GM19455 (cell line): ENCODE measurements around the gene CACHD1.

Source experiments
- ATAC-seq: cut with Tn5 transposase; IDR thresholded peaks from one replicate; pipeline ENCODE4 v1.9.1; 2021; ENCODE audit not compliant: unreplicated experiment

Gene CACHD1

DNA sequence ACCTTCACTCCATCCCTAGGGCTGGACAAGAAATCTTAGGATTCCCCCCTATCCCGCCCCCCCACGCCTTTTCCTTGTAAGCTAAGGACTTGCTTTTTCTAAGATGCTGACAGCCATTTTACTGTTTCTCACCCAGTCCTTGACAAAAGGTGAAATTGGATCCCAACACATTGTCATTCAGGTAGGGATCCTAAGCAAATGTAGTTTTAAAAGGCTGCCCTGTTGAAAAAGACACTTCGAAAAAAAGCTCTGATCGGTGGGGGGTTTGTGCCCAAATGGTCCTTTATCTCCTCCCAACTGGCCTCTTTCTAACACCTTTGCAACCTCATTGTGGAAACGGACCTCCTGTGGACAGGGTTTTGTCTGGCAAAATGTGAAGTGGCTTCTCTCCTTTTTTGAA lies 2.9 kb downstream of the CACHD1 start:
- no peak for ATAC-seq

- ATAC-seq, result no peak
These were observed 3.4 kb downstream of the CACHD1 start for GRCh38 chr1:64473367-64473766.

- no peak for ATAC-seq
These were observed 4.2 kb downstream of the CACHD1 start for GRCh38 chr1:64474133-64474532.

GRCh38 chr1:64474665-64475439 lies 4.9 kb downstream of the CACHD1 start:
- ATAC-seq, result no peak

DNA sequence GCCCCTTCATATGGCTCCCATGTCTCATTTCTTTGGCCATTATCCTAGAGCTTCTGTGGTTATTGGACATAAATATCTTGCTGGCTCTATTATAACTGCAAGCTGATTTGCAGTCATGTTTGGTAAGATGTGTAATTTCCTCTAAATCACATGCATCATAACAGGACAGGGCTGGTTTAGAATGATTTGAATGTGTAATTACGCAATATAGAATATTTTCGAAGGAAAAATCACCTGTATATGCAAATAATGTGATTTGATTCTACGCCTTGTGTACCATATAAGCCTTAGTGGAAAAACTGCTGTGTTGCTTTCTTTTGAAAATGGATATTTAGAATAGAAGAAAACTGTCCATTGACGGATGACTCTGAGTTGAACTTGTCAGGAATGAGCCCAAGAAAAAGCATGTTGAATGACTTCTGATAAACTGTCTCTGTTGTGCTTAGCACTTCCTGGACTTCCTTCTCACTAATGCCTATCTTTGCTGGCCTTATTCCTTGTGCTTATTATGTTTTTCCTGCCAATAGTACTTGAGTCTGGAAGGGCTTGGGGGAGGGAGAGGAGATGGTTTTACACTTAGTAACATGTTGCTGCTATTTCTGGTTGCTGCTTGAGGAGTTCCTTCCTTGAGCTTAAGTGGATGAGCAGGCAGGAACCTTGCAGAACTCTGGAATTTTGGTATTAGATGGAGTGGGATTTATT lies 6.5 kb downstream of the CACHD1 start:
- ATAC-seq, result no peak

DNA sequence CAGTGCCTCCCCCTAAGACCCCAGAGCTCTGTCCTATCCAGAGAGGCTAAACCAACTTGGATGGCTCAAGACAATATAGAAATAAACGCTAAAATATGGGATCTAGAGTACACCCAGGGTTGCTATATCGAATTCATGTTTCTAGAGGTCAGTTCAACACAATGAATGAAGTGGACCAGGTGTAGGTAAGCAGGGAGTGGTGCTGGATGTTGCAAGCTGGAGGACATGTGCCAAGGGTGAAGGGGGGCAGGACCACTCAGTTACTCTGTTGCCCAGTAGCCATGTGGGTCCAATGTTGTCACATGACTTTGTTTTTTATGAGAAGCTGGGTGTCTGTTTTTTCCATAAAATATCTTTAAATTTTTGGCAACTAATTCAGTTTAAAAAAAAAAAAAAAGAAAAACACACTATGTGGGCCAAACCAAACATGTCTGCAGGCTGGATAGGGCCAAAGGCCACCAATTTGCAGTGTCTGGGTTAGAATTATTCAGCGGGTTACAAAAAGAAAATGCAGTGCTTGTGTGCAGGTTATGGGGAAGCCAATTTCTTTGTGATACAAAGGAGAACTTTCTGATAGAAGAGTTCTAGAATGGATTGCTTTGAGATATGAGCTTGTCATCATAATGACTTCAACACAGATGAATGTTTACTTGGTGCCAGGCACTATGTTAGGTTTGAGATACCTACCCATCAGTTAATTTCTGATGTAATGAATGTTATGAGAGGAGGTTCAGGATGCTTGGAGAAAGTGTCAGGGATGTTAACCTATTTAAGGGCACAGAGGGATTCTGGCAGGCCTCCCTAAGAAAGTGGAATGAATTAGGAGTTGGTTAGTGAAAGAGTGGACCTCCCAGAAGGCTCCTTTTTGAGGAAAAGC lies 8.9 kb downstream of the CACHD1 start:
- ATAC-seq, result no peak

DNA sequence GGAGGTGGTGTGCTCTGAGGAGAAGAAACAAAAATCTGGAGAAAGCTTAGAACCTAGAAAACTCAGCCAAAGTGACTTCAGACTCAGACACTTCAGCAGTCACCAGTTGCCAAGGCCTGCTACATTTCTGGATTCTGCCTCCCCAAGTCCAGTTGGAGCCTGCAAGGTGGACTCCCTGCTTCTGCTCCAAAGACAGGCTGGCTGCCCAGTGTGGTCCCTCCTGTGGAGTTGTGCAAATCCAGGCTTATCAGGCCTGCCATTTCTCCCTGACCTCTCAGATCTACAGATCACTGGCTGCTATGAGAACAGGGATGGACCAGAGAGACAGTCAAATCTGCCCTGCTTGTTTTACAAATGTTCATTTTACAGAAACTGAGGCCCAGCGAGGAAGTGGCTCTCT lies 9.9 kb downstream of the CACHD1 start:
- ATAC-seq, result no peak

DNA sequence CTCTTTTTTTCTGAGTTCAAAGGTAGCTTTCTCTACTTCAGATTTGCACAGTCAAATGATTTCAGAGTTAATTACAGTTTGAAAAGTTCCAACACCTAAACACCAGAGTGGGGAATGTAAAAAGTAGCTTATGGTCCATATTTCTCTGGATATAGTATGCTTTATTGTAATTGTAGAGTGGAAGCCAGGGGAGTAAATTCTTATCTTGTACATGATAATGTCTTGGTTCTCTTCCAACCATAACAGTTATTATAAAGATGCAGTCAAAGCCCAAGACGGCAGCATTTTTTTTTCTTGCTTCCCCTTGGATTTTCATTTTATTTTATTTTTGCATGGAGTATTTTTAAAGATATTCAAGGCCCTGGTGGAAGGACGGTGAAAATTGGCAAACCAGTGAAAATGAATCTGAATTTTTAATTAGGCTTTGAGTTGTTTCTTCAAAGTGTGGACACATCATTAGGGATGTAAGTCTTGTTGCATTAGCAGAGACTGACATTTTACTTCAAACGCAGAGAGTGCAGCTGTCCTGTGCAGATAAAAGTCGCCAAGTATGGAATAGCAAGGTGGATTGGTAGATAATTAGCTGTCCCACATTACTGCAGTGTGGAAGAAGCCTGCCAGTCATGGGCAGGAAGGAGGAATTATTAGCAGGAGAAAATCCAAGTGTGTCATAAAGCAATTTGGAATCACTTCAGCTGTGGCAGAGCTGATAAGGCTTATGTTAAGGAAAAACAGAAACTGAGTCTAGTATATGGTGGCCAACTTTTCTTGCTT lies 11.3 kb downstream of the CACHD1 start:
- ATAC-seq, result no peak

DNA sequence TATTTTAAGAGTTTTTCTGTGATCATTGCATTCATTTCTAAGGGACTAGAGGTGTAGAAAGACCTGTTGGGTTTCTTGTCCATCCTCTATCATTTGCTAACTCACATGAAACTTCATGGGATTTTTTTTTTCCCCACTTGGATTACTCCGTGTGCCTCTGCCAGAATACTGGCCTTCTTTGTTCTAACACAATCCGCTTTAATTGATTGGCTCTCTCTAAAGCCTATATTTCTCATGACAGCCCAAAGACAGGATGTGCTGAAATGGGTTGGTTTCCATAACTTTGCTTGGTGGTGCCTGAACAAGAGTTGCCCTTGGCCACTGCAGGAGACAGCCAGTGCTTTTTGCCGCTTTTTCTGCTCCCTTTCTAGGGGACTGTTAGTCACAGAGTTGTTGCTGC lies 12.2 kb downstream of the CACHD1 start:
- ATAC-seq, result no peak

GRCh38 chr1:64482720-64483119 lies 12.8 kb downstream of the CACHD1 start:
- no peak for ATAC-seq

DNA sequence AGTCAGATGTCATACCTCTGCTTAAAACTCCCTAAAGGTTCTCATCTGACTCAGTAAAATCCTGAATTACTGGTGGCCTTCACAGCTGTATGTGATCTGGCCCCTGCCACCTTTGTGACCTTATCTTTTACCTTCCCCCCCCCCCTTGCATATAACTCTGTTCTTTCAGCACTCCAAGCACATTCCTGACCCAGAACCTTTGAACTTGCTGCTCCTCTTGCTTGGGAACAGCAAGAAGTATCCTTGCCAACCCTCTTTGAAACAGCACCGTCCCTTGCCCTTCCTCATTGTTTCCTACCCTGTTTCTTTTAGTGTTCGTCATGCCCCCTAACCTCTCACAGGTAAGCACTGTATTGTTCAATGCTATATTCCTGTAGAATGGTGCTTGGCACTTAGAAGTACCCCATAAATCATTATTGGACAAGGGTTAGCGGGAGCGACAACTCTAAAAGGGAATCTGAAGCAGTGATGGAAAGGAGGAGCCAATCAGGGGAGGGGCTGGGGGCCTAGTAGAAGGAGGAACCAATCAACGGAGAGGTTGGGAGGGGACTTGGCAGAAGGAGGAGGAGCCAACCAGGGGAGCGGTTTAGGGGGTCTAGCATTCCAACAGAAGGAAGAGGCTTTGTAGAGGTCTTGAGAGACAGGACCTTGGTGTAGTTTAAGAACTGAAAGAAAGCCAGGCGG lies 13.9 kb downstream of the CACHD1 start:
- no peak for ATAC-seq

- no peak for ATAC-seq
These were observed 14.7 kb downstream of the CACHD1 start for GRCh38 chr1:64484651-64485050.

DNA sequence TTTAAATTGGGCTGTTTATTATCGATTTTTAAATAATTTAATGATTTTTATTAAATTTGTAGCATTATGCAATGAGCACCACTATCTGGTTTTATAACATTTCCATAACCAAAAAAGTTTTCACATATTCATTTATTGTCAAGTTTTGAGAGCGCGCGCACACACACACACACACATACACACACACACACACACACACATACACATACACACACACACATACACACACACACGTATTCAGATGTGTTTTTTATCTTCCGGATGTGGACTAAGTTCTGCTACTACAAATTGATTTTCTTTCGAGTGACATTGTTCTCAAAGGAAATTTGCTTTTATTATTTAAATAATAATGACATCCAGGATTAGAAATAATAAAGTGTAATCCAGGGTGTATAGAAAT lies 16.3 kb downstream of the CACHD1 start:
- ATAC-seq, result no peak

GRCh38 chr1:64487061-64487460 lies 17.1 kb downstream of the CACHD1 start:
- no peak for ATAC-seq

DNA sequence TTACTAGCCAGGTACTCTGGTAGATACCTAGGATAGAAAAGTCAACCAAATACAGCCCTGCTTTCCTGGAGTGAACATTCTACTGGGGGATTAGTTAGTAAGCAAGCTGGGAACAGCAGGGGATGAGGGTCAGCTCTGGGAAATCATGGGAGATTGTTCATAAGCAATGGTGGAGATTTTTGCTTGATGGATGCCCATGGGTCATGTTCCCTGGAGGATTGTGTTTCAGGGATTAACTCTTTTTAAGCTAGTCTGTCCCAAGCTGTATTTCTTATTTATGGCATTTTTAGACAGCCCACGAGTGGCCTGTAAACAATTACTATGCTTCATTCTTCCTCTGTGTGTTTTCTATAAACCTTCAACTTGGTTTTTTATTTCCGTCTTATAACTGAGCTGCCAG lies 18.9 kb downstream of the CACHD1 start:
- ATAC-seq, result no peak

GRCh38 chr1:64489707-64490106 lies 19.8 kb downstream of the CACHD1 start:
- ATAC-seq, result no peak

GRCh38 chr1:64490213-64490818 lies 20.4 kb downstream of the CACHD1 start:
- ATAC-seq, result no peak

GRCh38 chr1:64492424-64492823 lies 22.5 kb downstream of the CACHD1 start:
- no peak for ATAC-seq

DNA sequence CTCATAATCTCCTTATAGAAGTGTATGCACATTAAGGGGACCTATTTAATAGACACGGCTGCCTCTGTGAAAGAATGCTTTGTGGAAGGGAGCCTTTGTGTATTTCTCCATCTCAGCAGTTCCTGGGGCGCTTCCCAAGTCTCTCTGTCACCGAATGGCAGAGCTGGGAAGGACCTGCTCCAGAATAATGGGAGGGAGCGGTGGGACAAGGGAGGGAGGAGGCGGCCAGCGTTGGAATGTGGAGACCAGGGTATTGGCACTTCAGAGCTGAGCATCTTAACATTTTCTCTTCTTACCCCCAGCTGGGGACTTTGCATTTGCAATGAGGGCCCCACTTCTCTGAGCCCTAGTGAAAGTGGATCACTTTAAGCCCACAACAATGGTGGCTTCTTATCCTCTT lies 23.9 kb downstream of the CACHD1 start:
- no peak for ATAC-seq

- ATAC-seq, result no peak
These were observed 24.7 kb downstream of the CACHD1 start for GRCh38 chr1:64494659-64495058.
